ENCODE data around the gene SLC31A1.
"Not testable (repeated sequence)": the region's sequence is repeated elsewhere in the genome, so short reads cannot be mapped to it uniquely, and the experiment has no call there.

The SLC31A1 gene

DNA sequence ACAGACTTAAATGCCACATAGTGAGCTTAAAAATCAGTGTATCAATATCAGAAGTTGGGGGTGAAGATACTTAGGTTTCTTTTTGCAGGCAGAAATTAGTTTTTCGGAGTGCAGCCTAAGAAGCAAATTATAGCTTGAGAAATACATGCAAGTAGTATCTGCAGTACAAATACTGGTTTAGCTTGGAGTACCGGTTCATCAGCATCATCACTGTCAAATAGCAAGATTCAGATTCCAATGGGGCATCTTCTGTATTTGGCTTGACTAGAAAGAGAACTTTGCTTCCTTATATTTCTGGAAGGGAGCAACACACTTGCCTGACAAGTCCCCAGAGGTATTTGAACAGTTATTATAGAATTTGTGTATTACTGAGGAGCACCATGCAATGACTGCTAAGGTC lies 19.8 kb downstream of the SLC31A1 start:
- no peak for DNase-seq (ENCODE audit: low read depth)
- no peak overlapping the region for H3K4me3 ChIP-seq (ENCODE audit: control insufficient read depth, low read depth, low read length)
- TF ChIP-seq, protein P1, sequence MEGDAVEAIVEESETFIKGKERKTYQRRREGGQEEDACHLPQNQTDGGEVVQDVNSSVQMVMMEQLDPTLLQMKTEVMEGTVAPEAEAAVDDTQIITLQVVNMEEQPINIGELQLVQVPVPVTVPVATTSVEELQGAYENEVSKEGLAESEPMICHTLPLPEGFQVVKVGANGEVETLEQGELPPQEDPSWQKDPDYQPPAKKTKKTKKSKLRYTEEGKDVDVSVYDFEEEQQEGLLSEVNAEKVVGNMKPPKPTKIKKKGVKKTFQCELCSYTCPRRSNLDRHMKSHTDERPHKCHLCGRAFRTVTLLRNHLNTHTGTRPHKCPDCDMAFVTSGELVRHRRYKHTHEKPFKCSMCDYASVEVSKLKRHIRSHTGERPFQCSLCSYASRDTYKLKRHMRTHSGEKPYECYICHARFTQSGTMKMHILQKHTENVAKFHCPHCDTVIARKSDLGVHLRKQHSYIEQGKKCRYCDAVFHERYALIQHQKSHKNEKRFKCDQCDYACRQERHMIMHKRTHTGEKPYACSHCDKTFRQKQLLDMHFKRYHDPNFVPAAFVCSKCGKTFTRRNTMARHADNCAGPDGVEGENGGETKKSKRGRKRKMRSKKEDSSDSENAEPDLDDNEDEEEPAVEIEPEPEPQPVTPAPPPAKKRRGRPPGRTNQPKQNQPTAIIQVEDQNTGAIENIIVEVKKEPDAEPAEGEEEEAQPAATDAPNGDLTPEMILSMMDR (conservative IDR thresholded peaks at IDR 0.05; ENCODE audit: control insufficient read depth, insufficient read depth, low read depth, low read length) = no peak

GRCh38 chr9:113244556-113244955 lies 23.2 kb downstream of the SLC31A1 start:
- DNase-seq (ENCODE audit: low read depth) = no peak
- TF ChIP-seq, protein P1 (conservative IDR thresholded peaks at IDR 0.05; ENCODE audit: control insufficient read depth, insufficient read depth, low read depth, low read length) = no peak

DNA sequence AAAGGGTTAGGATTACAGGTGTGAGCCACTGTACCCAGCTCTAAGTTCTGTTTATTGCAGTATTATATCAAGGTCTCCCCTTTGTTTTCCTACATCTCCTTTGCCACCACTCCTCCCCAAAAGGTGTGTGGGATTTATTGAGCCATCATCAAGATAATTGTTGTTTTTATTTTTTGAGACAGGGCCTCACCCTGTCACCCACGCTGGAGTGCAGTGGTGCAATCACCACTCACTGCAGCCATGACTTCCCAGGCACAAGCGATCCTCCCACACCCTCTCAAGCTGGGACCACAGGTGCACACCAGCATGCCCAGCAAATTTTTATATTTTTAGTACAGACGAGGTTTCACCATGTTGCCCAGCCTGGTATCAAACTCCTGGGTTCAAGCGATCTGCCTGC lies 24.6 kb downstream of the SLC31A1 start:
- no peak for DNase-seq (ENCODE audit: low read depth)
- no peak overlapping the region for H3K4me3 ChIP-seq (ENCODE audit: control insufficient read depth, low read depth, low read length)
- TF ChIP-seq, protein P1 (conservative IDR thresholded peaks at IDR 0.05; ENCODE audit: control insufficient read depth, insufficient read depth, low read depth, low read length) = no peak

More at GRCh38 chr9:113244556-113244955, 23.2 kb downstream of the SLC31A1 start:
- H3K4me3 ChIP-seq (ENCODE audit: control insufficient read depth, low read depth, low read length) = no peak overlapping the region

- TF ChIP-seq, protein P1 (conservative IDR thresholded peaks at IDR 0.05; ENCODE audit: control insufficient read depth, insufficient read depth, low read depth, low read length) = no peak
- H3K4me3 ChIP-seq (ENCODE audit: control insufficient read depth, low read depth, low read length) = no peak overlapping the region
- DNase-seq (ENCODE audit: low read depth) = no peak
Measured at GRCh38 chr9:113246928-113247327, 25.6 kb downstream of the SLC31A1 start.

GRCh38 chr9:113247640-113248039 lies 26.3 kb downstream of the SLC31A1 start:
- no peak overlapping the region for H3K4me3 ChIP-seq (ENCODE audit: control insufficient read depth, low read depth, low read length)
- DNase-seq (ENCODE audit: low read depth) = no peak
- TF ChIP-seq, protein P1 (conservative IDR thresholded peaks at IDR 0.05; ENCODE audit: control insufficient read depth, insufficient read depth, low read depth, low read length) = no peak

GRCh38 chr9:113249661-113250060 lies 28.3 kb downstream of the SLC31A1 start:
- H3K4me3 ChIP-seq (ENCODE audit: control insufficient read depth, low read depth, low read length); DNase-seq (ENCODE audit: low read depth): not testable (repeated sequence)

DNA sequence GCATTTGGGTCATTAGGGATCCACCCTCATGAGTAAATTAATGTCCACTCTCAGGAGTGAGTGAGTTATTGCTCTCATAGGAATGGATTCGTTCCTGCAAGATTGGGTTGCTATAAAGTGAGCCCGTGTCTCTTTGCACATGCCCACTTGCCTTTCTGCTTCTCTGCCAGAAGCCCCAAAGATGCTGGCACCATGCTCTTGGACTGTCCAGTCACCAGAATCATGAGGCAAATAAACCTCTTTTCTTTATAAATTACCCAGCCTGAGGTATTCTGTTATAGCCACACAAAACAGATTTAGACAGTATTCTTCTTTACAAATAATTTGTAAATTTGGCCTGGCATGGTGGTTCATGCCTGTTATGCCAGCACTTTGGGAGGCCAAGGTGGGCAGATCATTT lies 29.5 kb downstream of the SLC31A1 start:
- TF ChIP-seq, protein P1 (conservative IDR thresholded peaks at IDR 0.05; ENCODE audit: control insufficient read depth, insufficient read depth, low read depth, low read length) = no peak
- DNase-seq (ENCODE audit: low read depth) = no peak
- H3K4me3 ChIP-seq (ENCODE audit: control insufficient read depth, low read depth, low read length) = no peak overlapping the region

Data from fibroblast of mammary gland (primary cell).